T-helper 1 cell treated with Interleukin-12 subunit alpha and Interleukin-12 subunit beta and Interleukin-4 antibody, amounts not matched to agents 30 μg/mL and 1 μg/mL, for 36 hours (primary cell): Measurements from ENCODE around the gene LAMA2.

ENCODE experiments used
- H3K27ac Mint-ChIP-seq: one replicate; pipeline ENCODE4 v1.8.0; 2021; ENCODE audit warnings: mild to moderate bottlenecking, mixed read lengths
- H3K27me3 Mint-ChIP-seq: one replicate; pipeline ENCODE4 v1.8.0; 2021; ENCODE audit warnings: low read depth, mixed read lengths
- H3K36me3 Mint-ChIP-seq: one replicate; pipeline ENCODE4 v1.8.0; 2021; ENCODE audit warnings: low read depth, mixed read lengths
- H3K4me1 Mint-ChIP-seq: one replicate; pipeline ENCODE4 v1.8.0; 2021; ENCODE audit warnings: low read depth, mixed read lengths
- H3K4me3 Mint-ChIP-seq: one replicate; pipeline ENCODE4 v1.8.0; 2021; ENCODE audit warnings: mild to moderate bottlenecking, moderate library complexity, mixed read lengths
- H3K9me3 Mint-ChIP-seq: one replicate; pipeline ENCODE4 v1.8.0; 2021; ENCODE audit warnings: mixed read lengths

Gene LAMA2

DNA sequence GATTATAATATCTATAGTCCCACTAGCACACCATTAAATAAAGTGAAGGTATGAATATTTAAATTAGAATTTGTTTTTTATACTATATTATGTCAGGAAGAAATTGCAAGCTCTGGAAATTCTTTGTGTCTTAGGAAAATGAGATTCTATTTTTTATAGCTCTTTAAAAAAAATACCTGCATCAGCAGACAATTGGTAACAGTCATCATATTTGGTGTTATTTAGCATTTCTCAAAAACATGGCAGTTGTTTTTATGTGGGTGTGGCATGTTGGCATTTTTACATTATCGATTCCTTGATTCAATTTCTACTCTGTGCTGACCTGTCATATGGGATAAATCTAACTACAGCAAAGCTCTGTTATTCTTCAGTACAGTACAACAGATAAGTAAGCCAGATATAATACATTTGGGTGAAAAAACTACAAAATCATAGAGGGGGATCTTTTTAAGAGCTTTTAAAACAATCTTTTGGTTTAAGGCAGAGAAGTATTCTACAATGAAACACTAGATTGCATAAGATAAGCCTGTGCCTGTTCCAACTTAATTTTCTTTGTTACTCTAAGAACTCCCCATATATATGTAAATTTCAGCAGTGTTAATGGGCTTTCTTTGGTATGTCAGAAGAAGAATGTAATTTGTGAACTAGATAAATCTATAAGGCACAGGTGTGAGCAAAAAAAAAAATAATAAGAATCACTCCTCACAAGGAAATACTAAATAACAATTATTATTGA lies 71.5 kb downstream of the LAMA2 start:
- no peak overlapping the region for H3K4me3 Mint-ChIP-seq
- no peaks in the 10 kb centered on the region for H3K4me1 Mint-ChIP-seq
- no peaks in the 10 kb centered on the region for H3K36me3 Mint-ChIP-seq
- no peaks in the 10 kb centered on the region for H3K9me3 Mint-ChIP-seq
- no peaks in the 10 kb centered on the region for H3K27me3 Mint-ChIP-seq
- H3K27ac Mint-ChIP-seq = no peak overlapping the region

DNA sequence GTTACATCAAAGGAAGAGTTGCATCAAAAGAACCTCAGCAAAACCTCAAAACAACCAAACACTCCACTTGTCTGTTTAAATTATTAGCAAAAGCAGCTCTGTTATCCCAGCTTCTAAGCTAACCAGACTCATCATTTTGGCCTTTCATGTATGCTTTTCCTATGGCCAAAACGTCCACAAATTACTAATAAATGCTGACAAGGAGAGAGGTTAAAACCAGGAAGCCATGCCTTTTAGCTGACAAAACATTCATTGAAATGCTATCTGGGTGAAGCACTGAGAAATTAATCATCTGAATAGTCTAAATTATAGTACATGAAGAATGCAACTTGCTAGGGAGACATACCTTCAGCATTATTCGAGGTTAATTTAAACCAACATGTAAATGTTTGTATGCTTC lies 80.6 kb downstream of the LAMA2 start:
- H3K4me3 Mint-ChIP-seq = no peak overlapping the region
- H3K36me3 Mint-ChIP-seq = no peaks in the 10 kb centered on the region
- H3K27me3 Mint-ChIP-seq = no peaks in the 10 kb centered on the region
- H3K9me3 Mint-ChIP-seq = no peaks in the 10 kb centered on the region
- no peak overlapping the region for H3K27ac Mint-ChIP-seq
- no peaks in the 10 kb centered on the region for H3K4me1 Mint-ChIP-seq

DNA sequence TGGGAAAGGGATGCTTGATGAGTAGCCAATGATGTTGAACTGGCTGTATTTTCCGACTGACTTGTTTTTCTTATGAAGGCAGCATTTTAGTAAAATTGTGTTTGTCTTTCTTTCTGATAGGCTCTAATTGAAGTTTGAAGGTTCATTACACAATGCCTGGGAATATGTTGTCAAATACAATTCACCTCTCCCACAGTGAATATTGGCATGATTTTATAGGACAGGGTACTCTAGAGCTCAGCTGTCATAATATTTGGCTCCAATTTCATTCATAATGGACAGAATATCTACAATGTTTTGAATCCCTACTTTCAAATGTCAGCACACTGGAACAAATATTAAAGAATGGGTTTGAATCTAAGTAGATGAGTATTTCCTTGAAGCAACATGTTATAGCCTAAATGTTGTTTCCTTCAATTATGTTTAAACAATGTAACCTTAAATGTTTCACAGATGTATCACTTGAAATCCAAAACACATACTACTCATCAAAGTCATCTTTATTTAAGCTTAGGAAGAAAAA lies 81.4 kb downstream of the LAMA2 start:
- Mint-ChIP-seq H3K9me3 (no peaks in the 10 kb centered on the region), H3K27ac (no peak overlapping the region), H3K4me3 (no peak overlapping the region), H3K27me3 (no peaks in the 10 kb centered on the region), H3K36me3 (no peaks in the 10 kb centered on the region), H3K4me1 (no peaks in the 10 kb centered on the region)

DNA sequence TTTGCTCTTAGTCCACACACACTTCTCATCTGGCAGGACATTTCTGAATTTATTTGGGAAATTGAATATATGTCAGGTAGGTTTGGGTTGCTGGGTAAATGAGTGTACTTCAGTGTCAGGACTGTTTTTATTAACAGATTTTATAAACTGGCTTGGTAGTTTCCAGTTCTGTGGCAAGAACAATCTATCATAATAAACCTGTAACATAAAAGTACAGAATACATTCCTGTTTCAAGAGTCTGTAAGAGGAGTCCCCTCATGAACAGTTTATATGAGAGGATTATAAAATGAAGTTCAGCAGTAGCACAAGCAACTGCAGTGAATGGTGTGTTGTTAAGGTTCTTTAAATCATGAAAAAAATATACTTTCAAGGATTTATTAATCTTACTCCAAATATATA lies 81.8 kb downstream of the LAMA2 start:
- Mint-ChIP-seq H3K36me3 (no peaks in the 10 kb centered on the region), H3K4me1 (no peaks in the 10 kb centered on the region), H3K27me3 (no peaks in the 10 kb centered on the region), H3K9me3 (no peaks in the 10 kb centered on the region), H3K4me3 (no peak overlapping the region), H3K27ac (no peak overlapping the region)

DNA sequence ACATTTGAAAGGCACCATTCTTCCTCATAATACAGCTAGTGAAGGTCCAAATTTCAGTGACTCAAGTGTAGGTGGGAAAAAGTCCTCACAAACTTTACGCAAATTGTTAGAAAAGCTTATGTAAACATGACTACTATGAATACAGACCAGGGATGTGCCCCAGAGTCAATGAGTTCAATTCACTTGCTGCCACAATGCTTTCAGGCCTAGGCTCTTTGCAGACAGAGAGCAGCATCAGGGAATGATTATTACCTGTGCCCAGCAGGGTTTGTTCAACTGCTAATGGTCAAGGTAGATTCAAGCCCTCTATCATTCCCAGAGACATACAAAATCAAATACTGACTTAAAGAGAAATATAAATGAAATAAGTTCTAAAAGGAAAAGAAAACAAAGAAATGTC lies 84.0 kb downstream of the LAMA2 start:
- H3K4me1 Mint-ChIP-seq = no peaks in the 10 kb centered on the region
- no peaks in the 10 kb centered on the region for H3K27me3 Mint-ChIP-seq
- H3K4me3 Mint-ChIP-seq = no peak overlapping the region
- no peaks in the 10 kb centered on the region for H3K9me3 Mint-ChIP-seq
- no peaks in the 10 kb centered on the region for H3K36me3 Mint-ChIP-seq
- no peak overlapping the region for H3K27ac Mint-ChIP-seq

DNA sequence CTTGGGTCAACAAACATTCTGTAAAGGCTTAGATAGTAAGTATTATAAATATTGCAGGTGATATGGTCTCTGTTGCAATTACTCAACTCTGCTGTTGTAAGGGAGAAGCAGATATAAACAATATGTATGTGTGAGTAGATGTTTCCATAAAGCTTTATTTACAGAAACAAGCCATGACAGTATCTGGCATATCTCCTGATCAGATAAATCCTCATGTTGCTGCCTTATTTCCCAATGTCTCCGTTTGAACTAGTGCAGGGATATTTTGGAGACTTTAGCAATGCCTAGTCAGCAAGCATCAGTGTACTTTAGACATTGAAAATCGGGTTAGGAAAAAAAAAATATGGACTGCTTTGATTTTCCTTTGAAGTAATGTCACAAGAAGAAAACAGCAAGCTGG lies 96.1 kb downstream of the LAMA2 start:
- Mint-ChIP-seq H3K27me3 (no peaks in the 10 kb centered on the region), H3K36me3 (no peaks in the 10 kb centered on the region), H3K27ac (no peak overlapping the region), H3K9me3 (no peaks in the 10 kb centered on the region), H3K4me1 (no peaks in the 10 kb centered on the region), H3K4me3 (no peak overlapping the region)

DNA sequence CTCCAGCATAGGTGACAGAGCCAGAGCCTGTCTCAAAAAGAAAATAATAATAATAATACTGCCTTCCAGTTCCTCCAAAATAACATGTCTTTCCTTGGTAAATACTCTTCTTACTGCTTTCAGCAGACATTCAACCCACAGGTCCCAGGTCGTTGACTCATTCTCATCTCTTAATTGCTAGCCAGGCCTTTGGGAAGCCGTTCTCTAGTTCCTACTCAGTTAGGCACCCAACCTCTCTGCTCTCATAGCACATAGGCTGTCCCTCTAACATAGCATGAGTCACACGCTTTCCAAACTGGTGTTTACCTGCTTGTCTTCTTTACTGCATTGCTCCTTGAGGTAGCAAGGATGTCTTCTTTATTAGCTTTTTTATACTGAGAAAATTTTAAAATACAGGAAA lies 98.8 kb downstream of the LAMA2 start:
- no peaks in the 10 kb centered on the region for H3K4me1 Mint-ChIP-seq
- H3K27me3 Mint-ChIP-seq = no peaks in the 10 kb centered on the region
- no peaks in the 10 kb centered on the region for H3K9me3 Mint-ChIP-seq
- H3K36me3 Mint-ChIP-seq = no peaks in the 10 kb centered on the region
- no peak overlapping the region for H3K27ac Mint-ChIP-seq
- no peak overlapping the region for H3K4me3 Mint-ChIP-seq

DNA sequence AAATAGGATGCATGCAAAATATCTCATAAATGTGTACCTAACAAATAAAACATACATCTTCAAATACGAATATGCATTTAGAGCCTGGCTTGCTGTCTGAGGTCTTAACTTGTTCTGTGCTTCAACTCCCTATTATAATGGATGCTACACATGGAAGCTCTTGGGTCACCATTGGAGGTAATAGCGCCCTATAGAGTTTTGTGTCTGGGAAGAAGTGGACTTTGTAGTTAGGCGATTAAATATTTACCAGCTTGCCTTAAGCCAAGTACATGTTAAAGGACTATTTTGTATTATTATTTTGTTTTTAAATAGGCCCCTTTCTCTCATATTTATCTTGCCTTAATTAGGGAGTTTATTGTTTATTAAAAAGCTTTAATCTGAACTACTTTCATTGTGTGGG lies 107.4 kb downstream of the LAMA2 start:
- no peaks in the 10 kb centered on the region for H3K4me1 Mint-ChIP-seq
- no peaks in the 10 kb centered on the region for H3K36me3 Mint-ChIP-seq
- H3K4me3 Mint-ChIP-seq = no peak overlapping the region
- H3K27me3 Mint-ChIP-seq = no peaks in the 10 kb centered on the region
- H3K9me3 Mint-ChIP-seq = no peaks in the 10 kb centered on the region
- no peak overlapping the region for H3K27ac Mint-ChIP-seq

DNA sequence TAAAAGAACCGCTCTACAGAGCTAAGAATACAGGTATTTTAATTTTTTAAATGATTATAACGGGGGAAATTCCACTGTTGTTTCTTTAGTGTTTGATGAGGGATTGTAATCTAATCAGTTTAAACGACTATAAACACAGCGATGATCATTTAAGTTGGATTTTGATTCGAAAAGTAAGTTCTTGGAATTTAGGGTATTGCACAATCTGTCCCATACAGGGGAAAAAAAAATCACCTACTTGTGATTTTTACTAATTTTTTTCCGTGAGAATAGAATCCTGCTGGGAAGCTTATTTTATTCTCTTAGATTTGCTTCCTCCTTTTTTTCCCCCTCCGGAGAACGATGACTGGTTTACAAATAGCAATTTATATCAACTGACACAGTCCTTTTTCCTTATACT lies 108.0 kb downstream of the LAMA2 start:
- Mint-ChIP-seq H3K4me1 (no peaks in the 10 kb centered on the region), H3K27me3 (no peaks in the 10 kb centered on the region), H3K9me3 (no peaks in the 10 kb centered on the region), H3K36me3 (no peaks in the 10 kb centered on the region), H3K4me3 (no peak overlapping the region), H3K27ac (no peak overlapping the region)

DNA sequence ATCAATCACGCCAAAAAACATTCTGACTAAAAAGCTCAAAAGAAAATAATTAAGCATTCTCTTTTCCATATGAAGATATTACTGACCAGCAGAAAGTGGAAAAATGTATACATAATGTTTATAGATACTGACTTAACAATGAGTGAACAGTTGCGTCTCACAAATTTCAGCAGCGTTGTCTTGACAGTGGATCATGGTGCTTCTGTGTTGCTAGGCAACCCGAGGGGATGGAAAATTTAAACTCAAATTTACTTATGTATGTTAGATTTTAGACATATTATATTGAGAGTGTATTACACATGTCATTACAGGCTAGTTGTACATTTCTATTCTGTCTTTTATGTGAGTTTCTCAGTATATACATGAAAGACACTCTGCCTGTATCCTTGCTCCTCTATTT lies 110.2 kb downstream of the LAMA2 start:
- Mint-ChIP-seq H3K36me3 (no peaks in the 10 kb centered on the region), H3K27ac (no peak overlapping the region), H3K4me1 (no peaks in the 10 kb centered on the region), H3K4me3 (no peak overlapping the region), H3K27me3 (no peaks in the 10 kb centered on the region), H3K9me3 (peaks cover 5% of the 10 kb centered on the region)

DNA sequence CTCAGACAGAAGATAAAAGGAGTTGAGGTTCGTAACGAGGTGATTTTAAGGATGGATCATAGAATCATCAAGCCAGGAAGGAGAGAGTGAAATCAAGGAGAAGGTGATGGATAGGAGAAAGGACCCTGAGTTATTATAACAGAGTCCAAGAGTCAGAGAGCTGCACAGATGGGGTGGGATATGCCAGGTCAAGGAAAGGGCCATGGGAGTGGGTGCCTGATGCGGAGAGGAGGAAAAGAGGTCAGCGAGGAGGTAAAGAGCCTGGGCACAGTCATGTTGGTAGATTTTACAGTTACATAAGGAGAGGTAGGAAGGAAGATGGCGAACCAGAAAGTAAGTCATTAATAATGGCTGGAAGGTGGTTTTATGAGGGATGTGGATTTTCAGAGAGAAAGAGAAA lies 114.9 kb downstream of the LAMA2 start:
- no peaks in the 10 kb centered on the region for H3K4me1 Mint-ChIP-seq
- H3K27me3 Mint-ChIP-seq = no peaks in the 10 kb centered on the region
- H3K9me3 Mint-ChIP-seq = peaks cover 6% of the 10 kb centered on the region
- H3K36me3 Mint-ChIP-seq = no peaks in the 10 kb centered on the region
- H3K4me3 Mint-ChIP-seq = no peak overlapping the region
- H3K27ac Mint-ChIP-seq = no peak overlapping the region

DNA sequence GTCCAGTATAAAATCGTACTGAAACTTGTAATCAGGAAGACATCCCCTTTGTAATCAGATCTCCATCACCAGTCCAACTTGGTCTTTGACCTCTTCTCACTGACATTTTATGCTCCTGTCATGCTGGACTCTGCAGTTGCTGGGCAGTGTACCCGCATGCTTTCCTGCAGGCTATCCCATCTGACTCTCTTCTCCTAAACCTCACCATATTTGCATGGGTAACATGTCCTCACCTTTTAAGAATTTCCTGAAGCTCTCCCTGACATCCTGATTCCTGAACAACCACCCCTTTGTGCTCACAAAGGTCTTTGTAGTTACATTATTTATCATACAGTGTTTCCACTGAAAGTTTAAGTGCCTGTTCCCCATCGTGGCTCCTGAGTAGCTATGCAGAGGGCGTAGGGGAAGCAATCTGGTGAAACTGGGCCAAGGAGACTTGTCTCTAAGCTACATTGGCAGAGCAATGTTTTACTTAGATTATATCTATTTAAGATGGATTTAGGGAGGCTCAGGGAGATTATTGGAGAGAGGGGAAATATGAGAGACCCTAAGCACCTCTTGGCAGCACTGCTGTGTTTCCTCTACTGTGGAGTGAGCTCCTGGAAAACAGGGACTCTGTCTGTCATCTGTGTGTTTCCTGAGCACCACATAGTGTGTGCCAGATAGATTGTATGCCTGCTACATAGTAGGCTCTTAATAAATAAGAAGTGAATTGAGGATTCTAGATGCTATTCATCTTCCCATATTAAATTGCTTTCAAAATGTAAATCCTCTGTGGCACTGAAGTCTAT lies 124.0 kb downstream of the LAMA2 start:
- no peaks in the 10 kb centered on the region for H3K9me3 Mint-ChIP-seq
- H3K27me3 Mint-ChIP-seq = no peaks in the 10 kb centered on the region
- H3K27ac Mint-ChIP-seq = no peak overlapping the region
- no peak overlapping the region for H3K4me3 Mint-ChIP-seq
- no peaks in the 10 kb centered on the region for H3K36me3 Mint-ChIP-seq
- H3K4me1 Mint-ChIP-seq = no peaks in the 10 kb centered on the region

DNA sequence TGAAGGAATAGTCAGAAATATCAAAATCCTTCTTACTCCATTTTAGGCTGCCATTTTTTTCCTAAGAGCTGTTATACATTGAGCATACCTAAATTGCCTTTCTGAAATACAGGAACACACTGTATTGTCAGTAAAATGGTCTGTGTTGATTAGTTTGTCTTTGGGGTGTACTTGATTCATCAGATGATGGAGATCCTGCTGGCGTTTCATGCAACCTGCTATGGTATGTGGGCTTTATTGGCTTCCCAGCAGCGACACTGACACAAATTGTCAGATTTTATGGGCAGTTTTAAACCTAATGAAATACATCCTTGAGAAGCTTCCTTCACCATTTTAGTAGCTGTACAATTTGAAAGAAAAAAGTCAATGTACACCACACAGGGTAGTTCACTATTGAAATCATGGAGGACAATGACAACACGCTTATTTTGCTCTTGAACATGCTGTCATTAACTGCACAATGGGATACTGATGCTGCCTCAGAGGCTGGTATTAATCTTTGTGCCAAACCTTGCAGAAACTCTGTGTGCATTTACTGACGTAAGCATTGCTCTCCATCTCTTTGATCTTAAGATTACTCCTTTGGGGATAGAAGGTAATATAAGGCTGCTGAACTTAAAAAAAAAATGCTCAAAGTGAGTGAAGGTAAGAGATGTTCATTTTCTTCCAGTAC lies 124.9 kb downstream of the LAMA2 start:
- Mint-ChIP-seq H3K36me3 (no peaks in the 10 kb centered on the region), H3K27ac (no peak overlapping the region), H3K4me1 (no peaks in the 10 kb centered on the region), H3K9me3 (no peaks in the 10 kb centered on the region), H3K4me3 (no peak overlapping the region), H3K27me3 (no peaks in the 10 kb centered on the region)

DNA sequence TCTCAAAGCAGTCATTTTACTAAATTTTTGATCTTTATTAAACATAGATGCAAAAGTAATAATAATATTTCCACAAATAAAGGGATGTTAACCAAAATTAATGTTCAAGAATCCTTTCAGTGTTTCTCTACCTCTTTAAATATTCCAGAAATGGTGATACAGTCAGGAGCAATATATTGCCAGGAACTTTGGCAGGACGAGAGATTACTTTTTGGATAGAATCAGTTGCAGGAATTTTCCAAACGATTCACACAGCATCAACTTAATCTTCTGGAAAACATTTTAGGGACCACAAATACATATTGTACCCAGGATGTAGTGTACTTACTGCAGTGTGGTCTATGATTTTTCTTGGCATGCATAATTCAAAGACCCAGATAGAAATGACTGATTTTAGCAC lies 125.7 kb downstream of the LAMA2 start:
- Mint-ChIP-seq H3K9me3 (no peaks in the 10 kb centered on the region), H3K27ac (no peak overlapping the region), H3K4me3 (no peak overlapping the region), H3K27me3 (no peaks in the 10 kb centered on the region), H3K4me1 (no peaks in the 10 kb centered on the region), H3K36me3 (no peaks in the 10 kb centered on the region)

DNA sequence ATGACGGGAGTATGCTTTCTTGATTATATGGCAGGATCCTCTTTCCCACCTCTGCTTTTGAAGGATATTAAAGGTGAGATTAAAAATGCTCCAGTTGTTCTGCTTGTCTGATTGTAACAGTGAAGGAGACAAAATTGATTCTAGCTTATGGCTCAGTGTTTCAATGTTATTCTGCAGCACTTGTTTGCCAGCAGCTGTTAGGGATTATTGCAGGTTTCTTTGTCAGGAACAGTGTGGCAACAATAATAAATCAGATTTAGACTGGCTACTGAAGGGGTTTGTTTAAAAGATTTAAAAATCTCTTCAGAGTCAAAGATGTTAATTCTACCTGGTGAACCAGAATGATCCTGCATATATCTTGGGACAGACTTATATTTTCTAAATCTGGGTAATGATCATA lies 126.9 kb downstream of the LAMA2 start:
- no peaks in the 10 kb centered on the region for H3K27me3 Mint-ChIP-seq
- no peaks in the 10 kb centered on the region for H3K4me1 Mint-ChIP-seq

More for the DNA sequence above, 126.9 kb downstream of the LAMA2 start:
- no peaks in the 10 kb centered on the region for H3K36me3 Mint-ChIP-seq
- H3K9me3 Mint-ChIP-seq = no peaks in the 10 kb centered on the region
- no peak overlapping the region for H3K27ac Mint-ChIP-seq
- H3K4me3 Mint-ChIP-seq = no peak overlapping the region
